Epithelial cell of esophagus (primary cell): ENCODE measurements around the gene FMO1.

ENCODE experiments used
- DNase-seq: peaks from one replicate; pipeline ENCODE4 v3.0.0; 2010; ENCODE audit warnings: low read depth
- H3K4me3 ChIP-seq: 2 replicates; pipeline ENCODE4 v1.5.1; 2011; ENCODE audit warnings: mild to moderate bottlenecking, low read length, control low read depth
- TF ChIP-seq, protein P1 (sequence below): IDR thresholded peaks from 2 replicates; pipeline ENCODE4 v1.5.1; 2011; ENCODE audit warnings: low read depth, mild to moderate bottlenecking, low read length, control low read depth, inconsistent platforms; ENCODE audit not compliant: insufficient read depth; ENCODE audit errors: missing control alignments

The FMO1 gene, protein sequence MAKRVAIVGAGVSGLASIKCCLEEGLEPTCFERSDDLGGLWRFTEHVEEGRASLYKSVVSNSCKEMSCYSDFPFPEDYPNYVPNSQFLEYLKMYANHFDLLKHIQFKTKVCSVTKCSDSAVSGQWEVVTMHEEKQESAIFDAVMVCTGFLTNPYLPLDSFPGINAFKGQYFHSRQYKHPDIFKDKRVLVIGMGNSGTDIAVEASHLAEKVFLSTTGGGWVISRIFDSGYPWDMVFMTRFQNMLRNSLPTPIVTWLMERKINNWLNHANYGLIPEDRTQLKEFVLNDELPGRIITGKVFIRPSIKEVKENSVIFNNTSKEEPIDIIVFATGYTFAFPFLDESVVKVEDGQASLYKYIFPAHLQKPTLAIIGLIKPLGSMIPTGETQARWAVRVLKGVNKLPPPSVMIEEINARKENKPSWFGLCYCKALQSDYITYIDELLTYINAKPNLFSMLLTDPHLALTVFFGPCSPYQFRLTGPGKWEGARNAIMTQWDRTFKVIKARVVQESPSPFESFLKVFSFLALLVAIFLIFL

DNA sequence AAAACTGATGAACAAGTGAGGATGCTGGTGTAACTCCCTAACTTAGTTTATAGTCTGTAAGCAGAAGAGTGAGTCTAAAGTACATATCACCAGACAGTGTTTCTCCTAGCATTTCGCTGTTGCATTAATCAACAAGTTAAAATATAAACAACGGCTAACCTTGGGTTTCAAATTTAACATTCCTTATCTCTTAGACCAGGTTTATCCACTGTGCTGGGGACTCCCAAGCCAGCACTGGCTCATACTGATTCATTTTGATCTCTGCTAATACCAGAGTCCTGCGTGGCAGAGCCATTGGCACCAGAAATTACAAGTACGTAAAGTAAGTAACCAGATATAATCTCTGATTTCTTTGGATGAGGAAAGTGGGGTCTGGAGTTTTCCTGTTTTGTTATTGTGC, at the start of gene FMO1:
Gene FMO1, plus strand, starts transcription at position 193 of the 400 bp plus-strand sequence. CDS start 9,594 bp downstream, outside the sequence.
- H3K4me3 ChIP-seq = no peak within 1 kb of the TSS
- TF ChIP-seq, protein P1, sequence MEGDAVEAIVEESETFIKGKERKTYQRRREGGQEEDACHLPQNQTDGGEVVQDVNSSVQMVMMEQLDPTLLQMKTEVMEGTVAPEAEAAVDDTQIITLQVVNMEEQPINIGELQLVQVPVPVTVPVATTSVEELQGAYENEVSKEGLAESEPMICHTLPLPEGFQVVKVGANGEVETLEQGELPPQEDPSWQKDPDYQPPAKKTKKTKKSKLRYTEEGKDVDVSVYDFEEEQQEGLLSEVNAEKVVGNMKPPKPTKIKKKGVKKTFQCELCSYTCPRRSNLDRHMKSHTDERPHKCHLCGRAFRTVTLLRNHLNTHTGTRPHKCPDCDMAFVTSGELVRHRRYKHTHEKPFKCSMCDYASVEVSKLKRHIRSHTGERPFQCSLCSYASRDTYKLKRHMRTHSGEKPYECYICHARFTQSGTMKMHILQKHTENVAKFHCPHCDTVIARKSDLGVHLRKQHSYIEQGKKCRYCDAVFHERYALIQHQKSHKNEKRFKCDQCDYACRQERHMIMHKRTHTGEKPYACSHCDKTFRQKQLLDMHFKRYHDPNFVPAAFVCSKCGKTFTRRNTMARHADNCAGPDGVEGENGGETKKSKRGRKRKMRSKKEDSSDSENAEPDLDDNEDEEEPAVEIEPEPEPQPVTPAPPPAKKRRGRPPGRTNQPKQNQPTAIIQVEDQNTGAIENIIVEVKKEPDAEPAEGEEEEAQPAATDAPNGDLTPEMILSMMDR = no peak
- DNase-seq = no peak

DNA sequence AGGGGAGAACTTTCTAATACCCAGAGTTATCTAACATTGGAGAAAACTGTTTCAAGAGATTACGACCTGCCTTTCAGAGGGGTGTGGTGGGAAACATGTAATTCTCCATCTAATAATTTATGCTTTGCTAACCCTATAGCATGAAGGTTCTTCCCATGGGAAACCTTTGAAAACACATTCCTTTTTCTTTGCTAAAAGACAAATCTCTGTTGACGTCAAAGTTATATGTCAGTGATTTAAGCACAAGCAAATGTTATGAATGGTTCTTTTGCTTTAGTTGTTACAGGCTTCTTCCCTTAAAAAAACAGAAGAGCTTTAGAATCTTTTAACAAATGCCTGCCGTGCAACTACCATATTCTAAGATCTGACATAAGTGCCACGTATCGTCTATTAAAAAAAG, 44.0 kb upstream of the FMO1 start:
- no peak for DNase-seq
- TF ChIP-seq, protein P1 = no peak
- H3K4me3 ChIP-seq = no peak overlapping the region

DNA sequence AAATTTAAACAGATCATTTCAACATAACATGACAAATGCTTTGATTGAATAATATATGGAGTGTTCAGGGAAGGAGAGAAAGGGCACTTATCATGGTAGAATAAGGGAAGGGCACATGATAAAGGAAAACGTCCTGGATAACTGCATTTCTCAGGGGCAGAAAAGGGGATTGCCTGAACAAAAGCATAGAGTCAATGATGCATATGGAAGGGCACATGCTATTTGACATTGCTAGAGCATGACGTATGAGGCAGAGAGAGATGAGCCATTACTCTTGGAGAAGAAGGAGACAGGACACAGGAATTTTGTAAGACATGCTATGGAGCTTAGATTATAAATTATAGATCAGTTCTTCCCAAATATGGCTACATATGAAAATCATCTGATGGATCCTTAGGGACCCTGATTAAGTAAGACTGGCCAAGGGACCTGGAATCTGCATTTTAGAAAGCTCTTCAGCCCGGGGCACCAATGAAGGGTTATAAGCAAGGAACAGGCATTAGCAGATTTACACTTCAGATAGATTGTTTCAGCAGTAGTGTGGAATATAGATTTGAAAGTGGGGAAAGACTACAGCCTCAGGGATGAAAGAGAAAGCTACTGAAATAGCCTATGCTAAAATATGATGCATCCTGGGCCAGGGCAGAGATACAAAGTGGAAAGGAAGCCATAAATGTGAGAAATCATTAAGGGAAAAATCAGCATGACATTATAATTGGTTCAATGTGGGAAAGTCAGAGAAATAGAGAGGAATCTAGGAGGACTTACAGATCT, 41.9 kb upstream of the FMO1 start:
- H3K4me3 ChIP-seq = no peak overlapping the region
- TF ChIP-seq, protein P1 = no peak
- DNase-seq = no peak

DNA sequence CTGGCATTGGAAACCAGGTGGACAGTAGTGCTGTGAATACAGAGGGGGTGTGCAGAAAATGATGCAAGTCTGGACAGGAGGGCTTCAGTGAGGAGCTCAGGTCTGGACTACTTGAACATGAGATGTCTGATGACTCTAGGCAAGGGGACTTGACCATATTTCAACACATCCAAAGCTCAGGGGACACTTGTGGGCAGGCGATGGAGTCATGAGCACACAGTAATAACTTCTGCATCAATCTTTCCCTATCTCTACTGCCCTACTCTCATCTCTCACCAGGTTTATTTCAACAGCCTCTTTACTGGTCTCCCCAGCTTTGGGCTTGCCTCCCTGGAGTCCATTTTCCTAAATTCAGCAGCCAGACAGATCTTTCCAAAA, 41.3 kb upstream of the FMO1 start:
- TF ChIP-seq, protein P1 = no peak
- no peak overlapping the region for H3K4me3 ChIP-seq
- no peak for DNase-seq

DNA sequence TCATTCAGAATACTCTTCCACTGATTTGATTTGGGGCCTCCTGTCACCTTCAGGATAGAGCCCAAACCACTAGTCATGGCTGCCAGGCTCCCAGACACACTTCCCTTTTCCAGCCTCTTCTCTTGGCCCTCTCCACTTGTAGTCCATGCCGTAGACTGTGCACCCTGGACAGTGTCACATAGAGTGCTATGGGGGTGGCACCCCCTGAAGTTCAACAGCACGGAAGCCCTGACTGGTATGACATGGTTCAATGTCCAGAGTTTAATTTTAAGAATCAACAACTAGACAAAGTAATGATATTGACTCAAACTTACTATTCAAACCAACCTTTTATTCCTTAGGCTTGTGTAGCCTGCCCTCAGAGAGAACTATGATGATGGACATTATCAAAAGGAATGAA, 40.9 kb upstream of the FMO1 start:
- TF ChIP-seq, protein P1 = no peak
- no peak for DNase-seq
- H3K4me3 ChIP-seq = no peak overlapping the region

GRCh38 chr1:171210355-171210754, 37.9 kb upstream of the FMO1 start:
- DNase-seq = no peak
- TF ChIP-seq, protein P1 = no peak
- no peak overlapping the region for H3K4me3 ChIP-seq
